Measurements from ENCODE around the gene POGK.

The POGK gene

GRCh38 chr1:166905136-166905535, 65.9 kb downstream of the POGK start:
- no peak overlapping the region for H3K27ac ChIP-seq (ENCODE audit: low read length)
- no peaks in the 10 kb centered on the region for H3K36me3 ChIP-seq (ENCODE audit: control insufficient read depth in 1 of 2, insufficient read depth in 2 of 2, low read length in 2 of 2)
- H3K4me1 ChIP-seq (ENCODE audit: control insufficient read depth in 1 of 2, insufficient read depth in 2 of 2, low read length in 2 of 2), result peaks cover 0 to 7% of the 10 kb centered on the region in 2 donors
- no peak overlapping the region for H3K4me3 ChIP-seq (ENCODE audit: low read depth in 1 of 2, low read length in 2 of 2)
- no peaks in the 10 kb centered on the region for H3K27me3 ChIP-seq (ENCODE audit: low read depth, low read length)
- H3K9me3 ChIP-seq (ENCODE audit: control insufficient read depth in 1 of 2, low read length in 2 of 2), result no peaks in the 10 kb centered on the region

DNA sequence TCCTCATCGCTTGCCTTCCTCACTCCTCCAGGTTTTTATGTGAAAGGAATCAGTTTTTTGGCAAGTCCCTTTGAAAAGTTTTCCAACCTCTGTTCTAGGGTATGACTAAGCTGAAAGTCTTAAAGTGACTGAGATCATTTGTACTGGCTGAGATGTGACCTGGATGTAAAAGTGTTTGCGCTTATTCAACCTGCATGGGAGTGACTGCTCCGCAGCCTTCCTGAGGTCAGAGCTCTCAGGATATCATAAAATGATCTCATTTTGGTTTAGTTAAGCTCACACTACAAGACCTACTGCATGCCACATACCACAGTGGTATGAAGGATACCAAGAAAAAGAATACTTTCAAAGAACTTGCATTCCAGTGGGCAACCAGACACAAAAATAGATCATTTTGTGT, 66.6 kb downstream of the POGK start:
- Histone ChIP-seq H3K4me1 (ENCODE audit: control insufficient read depth in 1 of 2, insufficient read depth in 2 of 2, low read length in 2 of 2) (peaks cover 0 to 4% of the 10 kb centered on the region in 2 donors), H3K36me3 (ENCODE audit: control insufficient read depth in 1 of 2, insufficient read depth in 2 of 2, low read length in 2 of 2) (no peaks in the 10 kb centered on the region), H3K27me3 (ENCODE audit: low read depth, low read length) (no peaks in the 10 kb centered on the region), H3K4me3 (ENCODE audit: low read depth in 1 of 2, low read length in 2 of 2) (no peak overlapping the region), H3K27ac (ENCODE audit: low read length) (no peak overlapping the region), H3K9me3 (ENCODE audit: control insufficient read depth in 1 of 2, low read length in 2 of 2) (no peaks in the 10 kb centered on the region)
